ENCODE results near the gene CHMP1B.

DNA sequence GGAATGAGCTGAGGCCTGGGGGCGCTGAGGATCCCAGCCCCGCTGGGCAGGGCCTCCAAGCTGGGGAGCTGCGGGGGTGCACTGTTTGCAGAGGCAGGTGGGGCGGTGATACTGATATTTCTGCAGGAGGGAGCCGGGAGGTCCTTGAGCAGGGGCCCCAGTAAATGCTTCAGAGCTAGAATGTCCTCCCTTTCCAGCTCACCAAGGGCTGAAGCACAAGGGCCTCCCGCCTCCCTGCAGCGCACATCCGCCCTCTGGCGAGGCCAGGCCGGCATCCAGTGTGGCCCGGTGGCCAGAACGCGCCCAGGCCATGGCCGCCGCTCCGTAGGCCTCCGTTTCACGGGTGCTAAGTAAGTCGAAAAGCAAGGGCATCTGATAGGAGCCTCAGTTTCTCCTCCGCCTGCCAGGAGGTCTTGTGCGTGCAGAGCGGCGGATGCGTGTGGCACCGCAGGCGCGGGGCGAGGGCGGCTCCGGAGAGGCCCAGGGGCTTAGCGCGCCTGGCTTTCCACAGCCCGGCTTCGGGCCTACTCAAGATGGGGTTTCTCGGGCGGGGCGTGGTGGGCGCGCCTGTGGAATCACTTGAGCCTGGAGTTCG is 29.5 kb upstream of the CHMP1B start:
- TF ChIP-seq, protein P1, sequence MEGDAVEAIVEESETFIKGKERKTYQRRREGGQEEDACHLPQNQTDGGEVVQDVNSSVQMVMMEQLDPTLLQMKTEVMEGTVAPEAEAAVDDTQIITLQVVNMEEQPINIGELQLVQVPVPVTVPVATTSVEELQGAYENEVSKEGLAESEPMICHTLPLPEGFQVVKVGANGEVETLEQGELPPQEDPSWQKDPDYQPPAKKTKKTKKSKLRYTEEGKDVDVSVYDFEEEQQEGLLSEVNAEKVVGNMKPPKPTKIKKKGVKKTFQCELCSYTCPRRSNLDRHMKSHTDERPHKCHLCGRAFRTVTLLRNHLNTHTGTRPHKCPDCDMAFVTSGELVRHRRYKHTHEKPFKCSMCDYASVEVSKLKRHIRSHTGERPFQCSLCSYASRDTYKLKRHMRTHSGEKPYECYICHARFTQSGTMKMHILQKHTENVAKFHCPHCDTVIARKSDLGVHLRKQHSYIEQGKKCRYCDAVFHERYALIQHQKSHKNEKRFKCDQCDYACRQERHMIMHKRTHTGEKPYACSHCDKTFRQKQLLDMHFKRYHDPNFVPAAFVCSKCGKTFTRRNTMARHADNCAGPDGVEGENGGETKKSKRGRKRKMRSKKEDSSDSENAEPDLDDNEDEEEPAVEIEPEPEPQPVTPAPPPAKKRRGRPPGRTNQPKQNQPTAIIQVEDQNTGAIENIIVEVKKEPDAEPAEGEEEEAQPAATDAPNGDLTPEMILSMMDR (IDR thresholded peaks at IDR 0.05): no peak
- TF ChIP-seq POLR2A (IDR thresholded peaks at IDR 0.05) (no peak), POLR2AphosphoS5 (IDR thresholded peaks at IDR 0.05) (no peak), EP300 (IDR thresholded peaks at IDR 0.05) (no peak)
